A673 (cell line): ENCODE measurements around the gene SIT1.

Source experiments
- CTCF ChIP-seq: fragments of 300-800, 200-600 bp; sonication (generic); conservative IDR thresholded peaks from 2 replicates; pipeline ENCODE4 v1.5.1; 2017; ENCODE audit warnings: low read depth, mild to moderate bottlenecking, antibody characterized with exemption, low read length, moderate library complexity, mixed read lengths
- EZH2 ChIP-seq: fragments of 200-600 bp; sonication (generic); IDR thresholded peaks from 2 replicates; pipeline ENCODE4 v1.6.1; 2017; ENCODE audit warnings: borderline replicate concordance, low read depth, mild to moderate bottlenecking, mixed read lengths, antibody characterized with exemption, low read length; ENCODE audit not compliant: poor library complexity, severe bottlenecking

DNA sequence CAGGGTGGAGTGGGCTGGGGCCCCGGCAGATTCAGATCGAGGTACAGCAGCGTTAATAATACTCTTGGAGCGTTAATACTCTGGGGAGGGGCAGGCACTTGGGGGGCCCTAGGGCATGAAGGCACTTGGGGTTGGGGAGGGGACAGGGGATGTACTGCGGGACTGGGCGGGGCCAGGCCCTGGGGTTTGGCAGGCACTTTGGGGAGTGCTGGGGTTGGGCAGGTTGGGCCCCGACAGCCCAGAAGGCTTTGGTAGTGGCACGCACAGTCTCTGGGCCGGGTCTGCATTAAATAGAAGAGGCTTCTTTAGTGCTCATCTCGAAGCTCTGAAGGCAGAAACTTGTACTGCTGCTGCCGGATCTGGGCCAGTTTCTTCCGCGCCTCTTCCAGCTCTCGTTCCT, 46.8 kb upstream of the SIT1 start:
- no peak for TF ChIP-seq CTCF
- TF ChIP-seq EZH2, result no peak
